SK-N-SH treated with all-trans-retinoic acid at 6 μM for 48 hours (cell line): Measurements from ENCODE around the gene HIVEP2.

Experiments
- ESRRG ChIP-seq: fragments of 250-450 bp; sonication (Bioruptor Pico); IDR thresholded peaks from 2 replicates; pipeline ENCODE4 v1.6.1; 2021; ENCODE audit warnings: mild to moderate bottlenecking
- ISL1 ChIP-seq: fragments of 250-450 bp; sonication (Bioruptor Pico); IDR thresholded peaks from 2 replicates; pipeline ENCODE4 v2.1.2; 2022; ENCODE audit warnings: mild to moderate bottlenecking, moderate library complexity
- PPARA ChIP-seq: fragments of 250-450 bp; sonication (Bioruptor Pico); IDR thresholded peaks from 2 replicates; pipeline ENCODE4 v1.5.0; 2020; ENCODE audit warnings: mild to moderate bottlenecking, borderline replicate concordance
- RARB ChIP-seq: fragments of 250-450 bp; sonication (Bioruptor Pico); IDR thresholded peaks from 2 replicates; pipeline ENCODE4 v1.8.0; 2021; ENCODE audit warnings: mild to moderate bottlenecking, moderate library complexity
- SNAI2 ChIP-seq: fragments of 250-450 bp; sonication (Bioruptor Pico); IDR thresholded peaks from 2 replicates; pipeline ENCODE4 v1.5.0; 2020; ENCODE audit warnings: mild to moderate bottlenecking, moderate library complexity
- TCF4 ChIP-seq: fragments of 250-450 bp; sonication (Bioruptor Pico); IDR thresholded peaks from 2 replicates; pipeline ENCODE4 v1.8.0; 2021; ENCODE audit warnings: mild to moderate bottlenecking, moderate library complexity, borderline replicate concordance
- TOX ChIP-seq: fragments of 250-450 bp; sonication (Bioruptor Pico); IDR thresholded peaks from 2 replicates; pipeline ENCODE4 v1.8.0; 2021; ENCODE audit warnings: mild to moderate bottlenecking, moderate library complexity, borderline replicate concordance
- ZFP3 ChIP-seq: fragments of 250-450 bp; sonication (Bioruptor Pico); IDR thresholded peaks from 2 replicates; pipeline ENCODE4 v1.5.0; 2020; ENCODE audit warnings: mild to moderate bottlenecking, moderate library complexity
- ZFP30 ChIP-seq: fragments of 450-650 bp; formaldehyde crosslinking; IDR thresholded peaks from 2 replicates; pipeline ENCODE4 v1.5.0; 2022; ENCODE audit warnings: mild to moderate bottlenecking, moderate library complexity
- ZNF565 ChIP-seq: fragments of 450-650 bp; formaldehyde crosslinking; conservative IDR thresholded peaks from 2 replicates; pipeline ENCODE4 v1.5.0; 2020; ENCODE audit warnings: low read depth, mild to moderate bottlenecking, moderate library complexity
- TF ChIP-seq, protein P1 (sequence below): fragments of 250-450 bp; sonication (Bioruptor Pico); IDR thresholded peaks from 2 replicates; pipeline ENCODE4 v1.8.0; 2021; ENCODE audit warnings: low read depth, mild to moderate bottlenecking, moderate library complexity, borderline replicate concordance
- TF ChIP-seq, protein P2 (sequence below): fragments of 250-450 bp; sonication (Bioruptor Pico); IDR thresholded peaks from 2 replicates; pipeline ENCODE4 v1.5.1; 2020; ENCODE audit warnings: low read depth, mild to moderate bottlenecking, moderate library complexity
- TF ChIP-seq, protein P3 (sequence below): fragments of 250-450 bp; sonication (Bioruptor Pico); IDR thresholded peaks from 2 replicates; pipeline ENCODE4 v1.8.0; 2020; ENCODE audit warnings: mild to moderate bottlenecking, moderate library complexity, borderline replicate concordance

DNA sequence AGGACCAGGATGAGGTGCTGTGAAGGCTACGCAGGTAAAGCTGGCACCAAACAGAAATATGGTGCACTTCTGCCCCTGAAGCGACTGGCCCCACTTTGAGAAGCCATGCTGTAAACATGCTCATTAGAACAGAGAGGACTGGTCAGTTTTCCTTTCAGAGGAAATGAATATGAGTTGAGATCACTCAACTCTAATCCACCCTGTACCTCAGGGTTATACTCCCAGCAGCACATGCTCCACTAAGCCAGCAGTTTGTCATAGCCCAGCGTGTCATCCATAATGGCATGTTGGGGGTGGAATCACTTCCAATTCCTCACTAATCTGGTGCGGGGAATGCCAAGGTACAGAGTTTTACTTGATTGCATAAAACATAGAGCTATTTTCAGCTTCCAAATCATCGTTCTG is 98.1 kb downstream of the HIVEP2 start:
- TF ChIP-seq RARB (CRISPR knock-in tag) (no peak), ZFP30 (CRISPR knock-in tag) (no peak), ZFP3 (CRISPR knock-in tag) (0 out of 2 replicates have a peak, but pooled peaks have one; percentile 45), ISL1 (CRISPR knock-in tag) (no peak), SNAI2 (CRISPR knock-in tag) (no peak), ZNF565 (CRISPR knock-in tag) (no peak), PPARA (CRISPR knock-in tag) (no peak), TCF4 (CRISPR knock-in tag) (no peak), ESRRG (CRISPR knock-in tag) (no peak), TOX (CRISPR knock-in tag) (no peak)
- TF ChIP-seq, protein P1, sequence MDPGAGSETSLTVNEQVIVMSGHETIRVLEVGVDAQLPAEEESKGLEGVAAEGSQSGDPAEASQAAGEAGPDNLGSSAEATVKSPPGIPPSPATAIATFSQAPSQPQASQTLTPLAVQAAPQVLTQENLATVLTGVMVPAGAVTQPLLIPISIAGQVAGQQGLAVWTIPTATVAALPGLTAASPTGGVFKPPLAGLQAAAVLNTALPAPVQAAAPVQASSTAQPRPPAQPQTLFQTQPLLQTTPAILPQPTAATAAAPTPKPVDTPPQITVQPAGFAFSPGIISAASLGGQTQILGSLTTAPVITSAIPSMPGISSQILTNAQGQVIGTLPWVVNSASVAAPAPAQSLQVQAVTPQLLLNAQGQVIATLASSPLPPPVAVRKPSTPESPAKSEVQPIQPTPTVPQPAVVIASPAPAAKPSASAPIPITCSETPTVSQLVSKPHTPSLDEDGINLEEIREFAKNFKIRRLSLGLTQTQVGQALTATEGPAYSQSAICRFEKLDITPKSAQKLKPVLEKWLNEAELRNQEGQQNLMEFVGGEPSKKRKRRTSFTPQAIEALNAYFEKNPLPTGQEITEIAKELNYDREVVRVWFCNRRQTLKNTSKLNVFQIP (CRISPR knock-in tag), result no peak
- TF ChIP-seq, protein P2, sequence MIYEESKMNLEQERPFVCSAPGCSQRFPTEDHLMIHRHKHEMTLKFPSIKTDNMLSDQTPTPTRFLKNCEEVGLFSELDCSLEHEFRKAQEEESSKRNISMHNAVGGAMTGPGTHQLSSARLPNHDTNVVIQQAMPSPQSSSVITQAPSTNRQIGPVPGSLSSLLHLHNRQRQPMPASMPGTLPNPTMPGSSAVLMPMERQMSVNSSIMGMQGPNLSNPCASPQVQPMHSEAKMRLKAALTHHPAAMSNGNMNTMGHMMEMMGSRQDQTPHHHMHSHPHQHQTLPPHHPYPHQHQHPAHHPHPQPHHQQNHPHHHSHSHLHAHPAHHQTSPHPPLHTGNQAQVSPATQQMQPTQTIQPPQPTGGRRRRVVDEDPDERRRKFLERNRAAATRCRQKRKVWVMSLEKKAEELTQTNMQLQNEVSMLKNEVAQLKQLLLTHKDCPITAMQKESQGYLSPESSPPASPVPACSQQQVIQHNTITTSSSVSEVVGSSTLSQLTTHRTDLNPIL (CRISPR knock-in tag), result no peak
- TF ChIP-seq, protein P3, sequence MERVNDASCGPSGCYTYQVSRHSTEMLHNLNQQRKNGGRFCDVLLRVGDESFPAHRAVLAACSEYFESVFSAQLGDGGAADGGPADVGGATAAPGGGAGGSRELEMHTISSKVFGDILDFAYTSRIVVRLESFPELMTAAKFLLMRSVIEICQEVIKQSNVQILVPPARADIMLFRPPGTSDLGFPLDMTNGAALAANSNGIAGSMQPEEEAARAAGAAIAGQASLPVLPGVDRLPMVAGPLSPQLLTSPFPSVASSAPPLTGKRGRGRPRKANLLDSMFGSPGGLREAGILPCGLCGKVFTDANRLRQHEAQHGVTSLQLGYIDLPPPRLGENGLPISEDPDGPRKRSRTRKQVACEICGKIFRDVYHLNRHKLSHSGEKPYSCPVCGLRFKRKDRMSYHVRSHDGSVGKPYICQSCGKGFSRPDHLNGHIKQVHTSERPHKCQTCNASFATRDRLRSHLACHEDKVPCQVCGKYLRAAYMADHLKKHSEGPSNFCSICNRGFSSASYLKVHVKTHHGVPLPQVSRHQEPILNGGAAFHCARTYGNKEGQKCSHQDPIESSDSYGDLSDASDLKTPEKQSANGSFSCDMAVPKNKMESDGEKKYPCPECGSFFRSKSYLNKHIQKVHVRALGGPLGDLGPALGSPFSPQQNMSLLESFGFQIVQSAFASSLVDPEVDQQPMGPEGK (CRISPR knock-in tag), result no peak
